Activated CD8-positive, alpha-beta memory T cell treated with anti-CD3 and anti-CD28 coated beads, Interleukin-2, amount 50 U/mL, for 1 hour (primary cell): ENCODE measurements around the gene COL25A1.

Experiments used
- DNase-seq: peaks from one replicate; pipeline ENCODE4 v3.0.0-alpha.2; 2020; ENCODE audit errors: extremely low read depth

The COL25A1 gene

DNA sequence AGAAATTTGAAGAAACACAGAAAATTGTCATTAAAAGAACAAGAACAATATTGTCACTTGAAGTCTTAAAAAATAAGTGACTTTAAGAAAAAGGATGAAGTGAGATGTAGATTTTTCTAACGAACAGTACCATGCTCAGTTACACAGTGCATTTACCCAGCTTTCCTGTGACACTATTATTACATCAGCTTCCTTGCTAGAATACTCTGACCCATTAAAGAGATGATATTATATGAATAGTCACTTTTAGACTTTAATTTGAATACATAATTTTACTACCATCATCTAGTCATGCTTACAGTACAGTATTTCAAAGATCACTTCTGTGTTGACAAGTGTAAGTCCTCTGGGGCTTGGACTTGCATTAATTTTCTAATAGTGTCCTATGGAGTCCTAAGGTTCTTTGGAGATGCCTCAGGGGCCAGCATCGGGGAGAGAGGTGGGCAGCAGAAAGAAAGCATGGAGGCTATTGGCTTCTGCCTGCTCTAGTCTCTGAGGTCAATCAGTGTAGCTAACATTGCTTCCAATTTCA is 10.7 kb downstream of the COL25A1 start:
- no peak for DNase-seq

GRCh38 chr4:109290918-109291317 is 11.5 kb downstream of the COL25A1 start:
- DNase-seq = no peak

DNA sequence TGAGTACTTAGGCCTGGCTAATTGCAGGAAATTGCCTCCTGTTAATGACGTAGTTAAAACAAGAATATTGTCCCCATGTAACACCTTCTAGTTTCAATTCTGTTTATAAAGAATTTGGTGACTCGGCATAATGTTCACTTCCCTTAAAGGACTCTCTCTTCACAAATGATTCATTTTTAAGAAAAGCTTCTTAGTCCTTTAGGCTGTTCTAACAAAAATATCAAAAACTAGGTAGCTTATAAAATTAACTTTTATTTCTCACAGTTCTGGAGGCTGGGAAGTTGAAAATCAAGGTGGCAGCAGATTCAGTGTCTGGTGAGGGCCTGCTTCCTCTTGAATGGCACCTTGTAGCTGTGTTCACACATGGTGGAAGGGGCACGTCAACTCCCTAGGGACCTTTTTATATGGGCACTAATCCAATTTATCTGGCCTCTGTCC is 23.8 kb downstream of the COL25A1 start:
- DNase-seq = no peak

DNA sequence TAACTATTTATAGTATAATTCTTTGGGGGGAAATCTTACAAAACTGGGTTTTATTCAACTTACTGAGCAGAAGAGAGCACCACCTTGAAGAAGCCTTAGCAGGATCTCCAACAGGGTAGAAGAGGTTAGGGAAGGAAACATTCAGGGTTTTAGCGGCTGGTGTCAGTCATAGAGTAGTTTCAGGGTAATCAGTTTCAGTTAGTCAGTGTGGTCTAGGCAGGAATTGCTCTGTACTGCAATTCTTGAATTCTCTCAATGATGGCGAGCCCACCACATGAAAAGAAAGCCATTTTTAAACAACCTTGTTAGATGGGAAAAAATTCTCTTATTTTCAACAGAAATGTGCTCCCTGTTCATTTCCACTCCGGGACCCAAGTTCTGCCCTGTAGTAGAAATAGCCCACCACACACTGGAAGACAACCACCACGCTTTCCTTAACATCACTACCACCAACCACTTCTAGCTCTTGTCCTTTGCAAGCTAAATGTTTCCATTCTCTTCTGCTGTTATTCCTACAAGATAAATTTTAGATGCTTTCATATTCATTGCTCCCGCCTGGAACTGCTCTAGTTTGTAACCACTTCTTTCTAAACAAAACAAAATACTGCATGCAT is 25.9 kb downstream of the COL25A1 start:
- DNase-seq = no peak

- DNase-seq = no peak
Measured at GRCh38 chr4:109275066-109275745, 27.3 kb downstream of the COL25A1 start.

DNA sequence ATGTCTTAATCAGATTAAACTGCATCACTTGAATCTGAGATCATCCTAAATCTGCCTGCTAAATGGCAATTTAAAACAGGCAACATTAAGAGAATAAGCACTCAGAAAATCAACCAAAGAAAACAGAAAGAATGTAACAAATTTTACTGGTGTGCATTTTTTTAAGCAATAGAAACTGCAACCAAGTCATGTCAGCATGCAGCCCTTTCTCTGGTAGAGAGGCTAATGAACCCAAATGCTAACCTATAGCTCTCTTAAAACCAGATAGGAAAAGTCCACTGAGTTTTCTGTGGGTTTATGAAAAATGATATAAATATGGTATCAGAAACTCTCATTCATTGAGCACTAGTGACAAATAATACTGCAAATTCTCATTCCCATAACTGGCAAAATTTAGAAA is 35.6 kb downstream of the COL25A1 start:
- DNase-seq = no peak

- no peak for DNase-seq
Measured at GRCh38 chr4:109266236-109266635, 36.2 kb downstream of the COL25A1 start.

GRCh38 chr4:109263721-109264120 is 38.7 kb downstream of the COL25A1 start:
- DNase-seq = no peak

DNA sequence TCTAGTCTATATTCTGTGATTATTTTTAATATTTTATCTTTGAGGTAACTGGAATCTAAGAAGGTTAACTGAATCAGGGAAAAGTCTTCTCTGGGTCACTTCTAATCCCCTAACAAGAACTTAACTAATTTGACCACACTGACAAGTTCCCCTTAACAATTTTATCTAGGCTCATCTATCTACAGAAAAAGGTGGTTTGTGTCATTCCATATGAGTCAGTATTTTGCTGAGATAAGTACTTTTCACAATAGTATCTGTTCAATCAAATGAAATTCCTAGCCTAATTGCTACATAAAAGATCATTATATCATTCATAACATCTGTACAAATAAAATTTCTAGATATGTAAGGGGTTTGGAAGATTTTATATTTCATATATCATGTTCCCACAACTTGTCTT is 45.6 kb downstream of the COL25A1 start:
- no peak for DNase-seq

DNA sequence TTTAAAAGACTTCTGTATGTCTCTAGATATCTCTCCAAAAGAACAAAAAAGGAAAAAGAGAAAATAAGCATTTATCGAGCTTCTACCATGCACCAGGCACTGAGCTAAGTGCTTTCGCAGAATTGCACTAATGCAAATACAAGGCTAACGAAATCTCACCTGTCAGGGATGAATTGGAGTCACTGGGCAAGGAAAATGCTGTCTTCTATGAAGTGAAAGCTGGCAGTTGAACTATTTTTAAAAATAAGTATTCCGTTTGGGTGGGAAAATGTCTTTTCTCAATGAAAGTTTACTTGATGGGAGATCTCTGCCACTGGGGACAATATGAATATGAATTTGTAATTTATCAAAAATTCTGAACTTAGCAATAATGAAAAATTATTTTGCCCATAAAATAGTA is 47.6 kb downstream of the COL25A1 start:
- no peak for DNase-seq

DNA sequence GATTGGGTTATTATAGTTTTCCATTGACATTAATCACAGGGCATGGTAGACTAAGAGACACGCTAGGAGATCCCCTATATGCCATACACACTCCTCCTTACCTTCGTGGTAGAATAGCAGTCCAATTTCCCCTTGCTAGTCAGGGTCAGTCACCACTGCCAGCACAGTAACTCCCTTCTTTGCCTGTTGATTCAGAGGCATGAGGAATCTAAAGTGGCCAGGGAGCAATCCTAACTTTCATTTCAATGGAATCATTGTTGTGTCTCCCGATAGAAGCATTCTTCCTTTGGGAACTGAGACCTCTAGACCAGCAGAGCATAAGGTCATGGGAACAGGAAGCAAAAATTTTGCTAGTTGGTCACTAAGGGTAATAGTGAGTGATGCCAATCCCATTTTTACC is 51.1 kb downstream of the COL25A1 start:
- no peak for DNase-seq

GRCh38 chr4:109248322-109248900 is 54.0 kb downstream of the COL25A1 start:
- DNase-seq = no peak

DNA sequence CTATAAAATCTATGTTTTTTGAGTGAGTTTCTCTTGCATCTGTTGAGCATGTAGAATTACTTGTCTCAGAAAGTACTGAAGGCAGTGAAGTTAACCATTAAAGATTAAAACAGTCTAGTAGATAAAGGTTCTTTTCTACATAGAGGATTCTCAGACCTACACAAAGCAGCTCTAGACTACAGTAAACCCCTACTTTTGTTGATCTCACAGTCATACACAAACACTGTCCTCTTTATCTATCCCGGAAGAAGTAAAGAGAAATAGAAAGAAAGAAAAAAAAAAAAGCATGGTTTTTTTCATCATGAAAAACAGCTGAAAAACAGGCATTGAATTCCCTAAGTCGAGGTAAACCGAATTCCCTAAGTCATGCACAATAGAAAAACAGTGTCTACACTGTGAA is 58.6 kb downstream of the COL25A1 start:
- no peak for DNase-seq

- DNase-seq = no peak
Measured at GRCh38 chr4:109238746-109239145, 63.7 kb downstream of the COL25A1 start.

- DNase-seq = no peak
Measured at GRCh38 chr4:109235683-109236082, 66.8 kb downstream of the COL25A1 start.

- DNase-seq = no peak
Measured at GRCh38 chr4:109234596-109234995, 67.9 kb downstream of the COL25A1 start.

DNA sequence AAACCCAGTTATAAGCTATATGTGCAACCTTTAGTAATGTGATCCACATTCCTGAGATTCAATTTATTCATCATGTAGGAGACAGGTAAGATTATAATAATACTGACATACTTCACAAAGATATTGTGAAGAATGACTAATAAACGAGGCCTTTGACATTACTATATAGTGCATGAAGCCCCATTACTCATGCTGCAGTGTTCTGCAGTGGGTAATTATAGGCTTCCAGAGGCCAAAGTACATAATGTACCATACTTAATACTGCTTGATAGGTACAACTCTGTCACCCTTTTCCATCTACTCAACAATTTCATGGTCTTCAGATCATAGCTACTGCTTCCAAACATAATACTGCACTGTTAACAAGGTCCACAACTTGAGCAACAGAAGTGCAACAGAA is 68.9 kb downstream of the COL25A1 start:
- no peak for DNase-seq

- DNase-seq = no peak
Measured at GRCh38 chr4:109232681-109233080, 69.8 kb downstream of the COL25A1 start.

- DNase-seq = no peak
Measured at GRCh38 chr4:109231331-109231730, 71.1 kb downstream of the COL25A1 start.

- DNase-seq = no peak
Measured at GRCh38 chr4:109229028-109229427, 73.4 kb downstream of the COL25A1 start.

DNA sequence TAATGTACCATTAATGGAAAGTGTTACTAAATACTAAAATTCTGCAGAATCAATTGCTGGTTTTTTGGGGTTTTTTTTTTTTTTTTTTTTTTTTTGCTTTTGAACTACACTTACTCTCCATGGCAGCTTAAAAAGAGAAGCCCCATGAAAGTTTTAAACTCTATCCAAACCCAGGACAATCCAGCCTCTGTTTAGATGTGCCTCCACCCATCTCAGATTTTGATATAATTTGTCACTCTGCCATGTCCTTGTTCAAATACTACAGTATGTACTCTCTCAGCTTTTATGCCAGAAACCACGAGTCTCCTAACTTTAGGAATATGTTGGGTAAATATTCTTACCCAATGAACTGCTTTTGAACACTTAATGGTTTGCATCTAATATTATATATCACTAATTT is 84.2 kb downstream of the COL25A1 start:
- DNase-seq = no peak

GRCh38 chr4:109216085-109216696 is 86.3 kb downstream of the COL25A1 start:
- DNase-seq = no peak

DNA sequence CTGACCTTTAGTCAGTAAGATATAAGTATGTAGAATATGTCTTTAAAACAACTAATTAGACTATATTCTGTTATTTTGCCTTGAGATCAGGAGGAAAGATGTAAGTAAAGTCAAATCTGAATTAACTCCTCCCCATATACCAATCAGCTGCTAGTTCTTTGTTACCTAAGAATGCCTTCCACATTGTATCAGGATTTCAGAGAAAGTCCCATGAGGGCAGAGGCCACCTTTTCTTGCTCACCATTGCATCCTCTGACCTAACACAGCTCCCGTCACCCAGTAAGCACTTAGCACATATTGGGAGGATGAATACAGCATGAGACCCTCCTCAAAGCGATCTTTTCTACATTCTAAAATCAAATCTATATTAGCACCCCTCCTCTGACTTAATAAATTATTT is 87.0 kb downstream of the COL25A1 start:
- DNase-seq = no peak
